GM08714 (cell line): ENCODE data around the gene ALPK1.
"Not testable (repeated sequence)": the region's sequence is repeated elsewhere in the genome, so short reads cannot be mapped to it uniquely, and the experiment has no call there.

ENCODE experiments used
- H3K4me3 ChIP-seq: fragments of 200-500 bp; sonication (Bioruptor generic); 2 replicates; pipeline ENCODE4 v1.5.1; 2014; ENCODE audit warnings: mild to moderate bottlenecking, low read length, inconsistent platforms
- ZNF274 ChIP-seq: IDR thresholded peaks from 2 replicates; pipeline ENCODE4 v1.6.1; 2012; ENCODE audit warnings: mild to moderate bottlenecking, low read depth, low read length

The ALPK1 gene

GRCh38 chr4:112302320-112303274 lies 5.4 kb downstream of the ALPK1 start:
- H3K4me3 ChIP-seq, result peak overlapping the region; percentile 18; the same call in 1 of the 2 replicates
- no peak for TF ChIP-seq ZNF274

- H3K4me3 ChIP-seq, result not testable (repeated sequence)
Measured at GRCh38 chr4:112305477-112305876, 8.3 kb downstream of the ALPK1 start.

DNA sequence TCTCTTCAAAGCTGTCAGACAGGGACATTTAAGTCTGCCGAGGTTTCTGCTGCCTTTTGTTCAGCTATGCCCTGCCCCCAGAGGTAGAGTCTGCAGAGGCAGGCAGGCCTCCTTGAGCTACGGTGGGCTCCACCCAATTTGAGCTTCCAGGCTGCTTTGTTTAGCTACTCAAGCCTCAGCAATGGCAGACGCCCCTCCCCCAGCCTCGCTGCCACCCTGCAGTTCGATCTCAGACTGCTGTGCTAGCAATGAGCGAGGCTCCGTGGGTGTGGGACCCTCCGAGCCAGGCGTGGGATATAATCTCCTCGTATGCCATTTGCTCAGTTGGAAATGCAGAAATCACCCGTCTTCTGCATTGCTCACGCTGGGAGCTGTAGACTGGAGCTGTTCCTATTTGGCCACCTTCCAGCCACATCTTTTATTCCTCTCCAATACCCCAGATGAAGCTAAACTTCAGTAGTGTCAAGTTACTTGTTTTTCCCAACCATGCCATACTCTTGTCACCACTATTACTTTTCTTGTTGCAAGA lies 12.2 kb downstream of the ALPK1 start:
- H3K4me3 ChIP-seq, result not testable (repeated sequence)

- no peak for TF ChIP-seq ZNF274
- no peak overlapping the region for H3K4me3 ChIP-seq
Measured at GRCh38 chr4:112311516-112311915, 14.3 kb downstream of the ALPK1 start.

DNA sequence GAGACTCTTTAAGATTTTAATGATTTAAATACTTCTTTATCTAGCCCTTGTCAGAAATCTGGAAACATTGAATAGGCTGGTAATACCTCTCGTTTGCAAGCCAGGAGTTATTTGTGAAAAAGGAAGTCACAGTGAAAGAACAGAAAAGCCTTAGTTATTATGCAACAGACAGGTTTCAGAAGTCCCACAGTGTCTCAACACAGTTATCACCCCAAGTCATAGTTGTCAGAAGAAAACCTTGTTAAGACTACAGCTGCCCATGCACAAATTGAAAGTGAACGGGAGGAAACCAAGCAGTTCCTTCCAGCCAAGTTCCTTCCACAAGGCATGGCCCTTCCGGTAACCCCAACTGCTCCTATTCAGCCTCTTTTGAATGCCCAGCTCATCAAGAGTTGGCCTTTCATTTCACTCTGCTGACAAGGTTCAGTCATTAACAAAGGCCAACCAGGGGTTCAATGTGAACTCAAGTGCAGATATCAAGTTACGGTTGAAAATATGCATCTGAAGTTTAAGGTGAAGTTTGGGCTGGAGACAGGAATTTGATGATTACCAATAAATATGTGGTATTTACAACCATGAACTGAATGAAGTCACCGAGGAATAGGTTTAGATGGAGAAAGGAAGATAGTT lies 15.6 kb downstream of the ALPK1 start:
- peak overlapping the region; percentile 51; the same call in 1 of the 2 replicates for H3K4me3 ChIP-seq
- TF ChIP-seq ZNF274, result no peak

DNA sequence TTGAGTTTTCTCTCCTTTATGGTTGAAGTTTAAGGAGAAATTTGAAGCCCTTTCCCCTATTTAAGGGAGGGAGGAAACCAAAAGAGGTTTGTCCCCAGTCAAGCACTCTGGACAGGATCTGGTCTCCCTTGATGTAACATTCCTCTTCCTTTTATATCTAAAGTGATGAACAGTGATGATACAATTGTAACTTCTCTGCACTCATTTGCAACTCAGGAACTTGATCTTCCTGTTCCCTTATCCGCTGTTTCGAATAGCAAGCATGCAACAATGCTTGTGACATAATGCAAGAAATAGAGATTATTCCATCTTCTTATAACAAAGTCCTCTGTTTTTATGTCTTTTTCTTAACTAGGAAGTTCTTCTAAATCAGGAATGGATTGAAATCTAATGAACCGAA lies 18.3 kb downstream of the ALPK1 start:
- TF ChIP-seq ZNF274, result no peak
- no peak overlapping the region for H3K4me3 ChIP-seq

DNA sequence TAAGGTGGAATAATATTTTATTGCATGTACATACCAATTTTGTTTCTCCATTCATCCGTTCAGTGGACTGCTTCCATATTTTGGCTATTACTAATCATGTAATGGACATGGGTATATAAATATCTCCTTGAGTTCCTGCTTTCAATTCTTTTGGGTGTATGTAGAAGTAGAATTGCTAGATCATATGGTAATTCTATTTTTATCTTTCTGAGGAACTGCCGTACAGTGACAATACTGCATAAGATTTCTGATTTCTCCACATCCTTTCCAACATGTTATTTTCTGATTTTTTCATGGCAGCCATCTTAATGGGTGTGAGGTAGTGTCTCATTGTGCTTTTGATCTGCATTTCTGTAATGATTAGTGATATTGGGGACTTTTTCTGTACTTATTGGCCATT lies 19.2 kb downstream of the ALPK1 start:
- no peak overlapping the region for H3K4me3 ChIP-seq
- no peak for TF ChIP-seq ZNF274

DNA sequence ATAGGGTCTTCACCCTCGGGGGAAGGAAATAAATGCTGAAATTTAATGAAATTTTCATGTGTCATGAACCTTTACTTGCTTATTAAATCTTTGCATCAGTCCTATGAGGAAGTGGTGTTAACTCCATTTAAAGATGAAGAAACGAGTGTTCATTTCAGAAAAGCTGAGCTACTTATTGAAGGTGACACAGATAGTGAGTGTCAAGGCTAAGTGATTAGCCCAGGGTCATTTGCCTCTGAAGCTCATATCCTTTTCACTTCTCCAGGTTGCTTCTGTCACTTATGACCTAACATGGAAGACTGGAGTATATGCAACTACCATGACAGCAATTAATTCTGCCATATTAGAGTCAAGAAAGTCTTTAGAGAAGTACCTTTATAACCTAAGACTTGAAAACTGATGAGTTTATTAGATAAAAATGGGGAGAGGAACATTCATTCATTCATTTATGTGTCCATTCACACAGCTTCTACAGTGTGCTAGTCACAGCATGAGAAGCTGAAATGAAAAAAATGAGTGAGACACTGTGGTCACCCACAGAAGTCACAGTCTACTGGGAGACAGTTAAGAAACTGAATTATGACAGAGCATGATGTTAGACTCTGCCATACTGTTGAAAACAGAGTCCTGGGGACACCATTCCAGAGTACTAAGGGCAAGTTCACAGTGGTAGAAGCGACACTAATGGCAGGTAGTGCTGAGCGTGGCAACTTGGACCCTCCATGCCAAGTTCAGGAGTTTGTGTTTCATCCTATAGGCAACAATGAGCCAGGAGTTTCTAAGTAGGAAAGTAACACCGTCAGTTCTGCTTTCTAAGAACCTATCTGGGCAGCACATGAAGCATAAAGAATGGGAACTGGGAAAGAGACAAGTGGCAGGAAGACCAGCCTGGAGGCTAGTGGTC lies 21.3 kb downstream of the ALPK1 start:
- peak overlapping the region; percentile 69; the same call in 1 of the 2 replicates for H3K4me3 ChIP-seq
- no peak for TF ChIP-seq ZNF274

GRCh38 chr4:112321776-112322684 lies 24.9 kb downstream of the ALPK1 start:
- TF ChIP-seq ZNF274, result no peak

GRCh38 chr4:112322866-112323265 lies 25.7 kb downstream of the ALPK1 start:
- no peak for TF ChIP-seq ZNF274
- H3K4me3 ChIP-seq, result no peak overlapping the region

More at GRCh38 chr4:112321776-112322684, 24.9 kb downstream of the ALPK1 start:
- H3K4me3 ChIP-seq, result no peak overlapping the region

DNA sequence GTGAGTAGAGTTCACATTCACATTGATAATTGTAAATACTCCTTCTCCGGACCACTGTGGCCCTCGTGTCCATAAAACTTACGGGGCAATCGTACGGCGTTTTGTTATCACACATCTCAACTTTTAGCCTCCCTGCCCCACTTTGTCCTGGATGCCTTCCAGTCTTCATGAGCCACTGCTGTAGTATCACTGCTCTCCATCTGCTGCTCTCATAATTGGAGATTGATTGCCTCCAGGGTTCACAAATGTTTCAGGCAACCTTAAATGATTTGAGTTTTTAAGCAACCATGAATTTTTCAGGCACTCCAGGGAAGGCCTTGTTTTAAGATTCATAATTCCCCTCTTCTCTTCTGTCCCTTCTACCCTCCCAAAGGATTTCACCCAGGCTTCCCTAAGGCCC lies 28.4 kb downstream of the ALPK1 start:
- no peak overlapping the region for H3K4me3 ChIP-seq
- no peak for TF ChIP-seq ZNF274

DNA sequence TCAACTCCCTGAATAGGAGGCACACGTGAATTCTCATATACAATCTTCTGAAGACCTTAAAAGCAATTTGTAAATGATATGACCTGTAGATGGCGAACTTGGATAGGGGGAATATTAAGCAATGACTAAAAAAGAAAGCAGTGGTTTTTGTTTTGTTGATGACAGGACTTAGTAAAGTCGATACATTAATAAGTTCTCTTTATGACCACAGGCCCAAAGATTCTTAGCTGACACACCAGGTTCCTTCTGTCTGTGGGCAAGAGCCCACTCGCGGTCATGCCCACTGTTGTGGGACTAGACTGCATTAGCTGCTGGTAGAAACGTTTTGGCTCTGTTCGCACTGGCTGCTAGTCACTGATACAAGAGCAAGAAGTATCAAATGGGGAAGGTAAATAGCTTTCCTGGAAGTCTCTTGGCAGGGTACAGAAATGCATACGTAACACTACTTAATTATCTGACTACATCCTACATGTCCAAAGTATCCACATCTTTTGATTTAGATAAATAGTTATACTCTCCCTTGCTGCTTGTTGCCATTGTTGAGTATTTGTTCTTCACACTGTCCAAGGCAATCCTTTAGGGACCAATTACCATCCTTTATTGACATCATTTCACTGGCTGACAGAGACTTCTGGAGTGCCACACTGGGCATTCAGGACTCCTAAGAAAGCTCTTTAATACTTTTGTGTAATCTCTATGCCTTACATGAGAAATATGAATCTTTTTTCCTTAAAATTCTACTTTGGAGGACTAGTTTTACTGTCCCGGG lies 31.0 kb downstream of the ALPK1 start:
- TF ChIP-seq ZNF274, result no peak
- H3K4me3 ChIP-seq, result no peak overlapping the region

- no peak overlapping the region for H3K4me3 ChIP-seq
- TF ChIP-seq ZNF274, result no peak
Measured at GRCh38 chr4:112328734-112329130, 31.6 kb downstream of the ALPK1 start.
